Kidney (tissue), 14 donors: ENCODE results near the gene ZNF865. TPM values are rescaled to one million over a fixed set of nuclear protein-coding genes. Genes with fewer than 3 reads are reported as not detected.
"Not testable (repeated sequence)": the region's sequence is repeated elsewhere in the genome, so short reads cannot be mapped to it uniquely, and the experiment has no call there.

ENCODE experiments used
- DNase-seq, 5 donors: peaks; one replicate each; pipeline ENCODE4 v3.0.0-alpha.2; 2013 to 2020
- FAIRE-seq: peaks from 2 replicates; lab custom pipeline; 2012; peaks lifted over from hg19 to GRCh38; lab: Jason Lieb, UNC
- H3K27ac ChIP-seq, 2 donors: one replicate each; pipeline ENCODE4 v1.7.0; 2013; ENCODE audit warnings: low read depth in 2 of 2, low read length in 2 of 2, inconsistent platforms in 1 of 2
- H3K27me3 ChIP-seq: one replicate; pipeline ENCODE4 v1.7.1; 2013; ENCODE audit warnings: low read length, inconsistent platforms; ENCODE audit not compliant: control insufficient read depth, insufficient read depth
- H3K36me3 ChIP-seq, 3 donors: one replicate each; pipeline versions ENCODE4 v1.7.0 to v1.7.1; 2013; ENCODE audit warnings: low read length in 3 of 3, control low read depth in 1 of 3, inconsistent platforms in 1 of 3; ENCODE audit not compliant: insufficient read depth in 3 of 3, control insufficient read depth in 2 of 3
- H3K4me1 ChIP-seq, 3 donors: one replicate each; pipeline versions ENCODE4 v1.7.0 to v1.7.1; 2013; ENCODE audit warnings: low read length in 3 of 3, inconsistent platforms in 1 of 3, low read depth in 1 of 3; ENCODE audit not compliant: control insufficient read depth in 2 of 3, insufficient read depth in 2 of 3
- H3K4me3 ChIP-seq, 3 donors: one replicate each; pipeline versions ENCODE4 v1.7.0 to v1.8.1; 2013; ENCODE audit warnings: low read length in 3 of 3, control low read depth in 1 of 3, inconsistent platforms in 1 of 3
- H3K9ac ChIP-seq, 3 donors: one replicate each; pipeline versions ENCODE4 v1.7.0 to v1.7.1; 2013; ENCODE audit warnings: low read length in 3 of 3, control low read depth in 1 of 3, inconsistent platforms in 1 of 3
- H3K9me3 ChIP-seq, 3 donors: one replicate each; pipeline versions ENCODE4 v1.7.0 to v1.7.1; 2013; ENCODE audit warnings: low read length in 3 of 3, control low read depth in 1 of 3, inconsistent platforms in 1 of 3; ENCODE audit not compliant: control insufficient read depth in 2 of 3, insufficient read depth in 1 of 3
- CTCF ChIP-seq: IDR thresholded peaks from 3 replicates; pipeline ENCODE4 v1.5.1; 2012; ENCODE audit warnings: mild to moderate bottlenecking, moderate library complexity, borderline replicate concordance; ENCODE audit not compliant: insufficient read depth; ENCODE audit errors: extremely low read depth
- intact Hi-C: fragments of 100-400 bp; cut with DNase I; formaldehyde crosslinking; loops from one replicate; pipeline ENCODE4 v1.11.1; 2022
- polyA plus RNA-seq: library from polyadenylated mRNA; stranded (reverse); fragments of 350-450 nt; fragmentation: Illumina TruSeq; extraction: RNeasy Lipid Tissue Mini Kit (QIAGEN cat#74804); gene quantifications from one replicate; pipeline ENCODE4 v1.2.3, GENCODE V29; 2014; ENCODE audit warnings: low read depth, low replicate concordance; ENCODE audit not compliant: insufficient read depth
- total RNA-seq: library from RNA; stranded (reverse); fragmentation: NEBNext Ultra II Directional; extraction: Animal tissue kit (Norgen Biotek cat#: 25700); gene quantifications from one replicate; pipeline ENCODE4 v1.2.1, GENCODE V29; 2021
- donor health status: control.
- donor health status: control.
- donor health status: control.
- donor health status: control.
- donor health status: control.
- donor health status: DM: yes; HTN: yes; CAD: no.
- donor health status: Normal renal cell carcinoma (clear cell type).

ZNF865 gene
- total and polyA plus RNA-seq, 2 donors from 2014 or later, result 5.8 to 17.4 TPM

GRCh38 chr19:55581823-55582223 is 23.6 kb upstream of the ZNF865 start:
- intact Hi-C loops, result no loop called here
- Histone ChIP-seq H3K36me3 (peaks cover 0 to 5% (median 0%) of the 10 kb centered on the region in 3 donors), H3K27me3 (no peaks in the 10 kb centered on the region), H3K27ac (peak overlapping the region; percentile 64 to 83), H3K9me3 (no peaks in the 10 kb centered on the region), H3K4me3 (peak overlapping the region; percentile 31 to 75 (median 34)), H3K4me1 (peaks cover 3 to 19% (median 9%) of the 10 kb centered on the region in 3 donors), H3K9ac (peak overlapping the region in 2 of 3 donors; percentile 27 to 46)
- peak; percentile 19 for FAIRE-seq
- TF ChIP-seq CTCF, result no peak
- peak in 3 of 5 donors; percentile 61 to 87 (median 83) for DNase-seq

DNA sequence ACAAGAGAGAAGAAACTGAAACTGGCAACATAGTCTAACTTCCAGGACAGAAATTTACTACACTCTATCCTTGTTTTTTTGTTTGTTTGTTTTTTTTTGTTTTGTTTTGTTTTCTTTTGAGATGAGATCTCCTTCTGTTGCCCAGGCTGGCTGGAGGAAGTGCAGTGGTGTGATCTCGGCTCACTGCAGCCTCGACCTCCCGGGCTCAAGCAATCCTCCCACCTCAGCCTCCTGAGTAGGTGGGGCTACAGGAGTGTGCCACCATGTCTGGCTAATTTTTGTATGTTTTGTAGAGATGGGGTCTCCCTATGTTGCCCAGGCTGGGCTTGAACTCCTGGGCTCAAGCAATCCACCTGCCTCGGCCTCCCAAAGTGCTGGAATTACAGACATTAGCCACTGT is 23.2 kb upstream of the ZNF865 start:
- H3K27ac ChIP-seq, result peak overlapping the region; percentile 64 to 83
- H3K4me3 ChIP-seq, result peak overlapping the region in 2 of 3 donors; percentile 34 to 75

GRCh38 chr19:55583897-55584296 is 21.6 kb upstream of the ZNF865 start:
- H3K4me1 ChIP-seq, result peaks cover 3 to 21% (median 12%) of the 10 kb centered on the region in 3 donors
- DNase-seq, H3K9ac ChIP-seq, H3K36me3 ChIP-seq, H3K4me3 ChIP-seq, FAIRE-seq, H3K27ac ChIP-seq, H3K27me3 ChIP-seq, intact Hi-C loops, H3K9me3 ChIP-seq: not testable (repeated sequence)

More for the DNA sequence above, 23.2 kb upstream of the ZNF865 start:
- peak overlapping the region in 1 of 3 donors; percentile 13 for H3K9ac ChIP-seq
- intact Hi-C loops, DNase-seq, H3K36me3 ChIP-seq, FAIRE-seq, H3K27me3 ChIP-seq, H3K9me3 ChIP-seq: not testable (repeated sequence)
- peaks cover 3 to 21% (median 12%) of the 10 kb centered on the region in 3 donors for H3K4me1 ChIP-seq

- intact Hi-C loops, result no loop called here
- no peak for TF ChIP-seq CTCF
Observed at GRCh38 chr19:55584871-55585270, 20.6 kb upstream of the ZNF865 start.

More at GRCh38 chr19:55584871-55585270, 20.6 kb upstream of the ZNF865 start:
- H3K9me3 ChIP-seq, result no peaks in the 10 kb centered on the region
- DNase-seq (peak in 1 of 5 donors; percentile 42), FAIRE-seq (no peak)
- no peaks in the 10 kb centered on the region for H3K27me3 ChIP-seq
- no peak overlapping the region for H3K27ac ChIP-seq
- H3K4me1 ChIP-seq, result peaks cover 3 to 18% (median 12%) of the 10 kb centered on the region in 3 donors
- no peaks in the 10 kb centered on the region for H3K36me3 ChIP-seq
- no peak overlapping the region for H3K9ac ChIP-seq
- H3K4me3 ChIP-seq, result no peak overlapping the region
